K562 (cell line): ENCODE results near the gene IFI16. TPM values are rescaled to one million over a fixed set of nuclear protein-coding genes. Genes with fewer than 3 reads are reported as not detected.

ENCODE experiments used
- ATAC-seq: fragments of 200-7000 bp; cut with Tn5 transposase; 3 replicates; pipeline ENCODE4 v1.9.1; 2020; ENCODE audit warnings: moderate library complexity
- BruUV-seq: library from RNA; stranded (reverse); fragments of 400-500 nt; replicated peaks from 2 replicates; lab custom pipeline; 2021; lab: Mats Ljungman, UMichigan
- CTCF ChIA-PET: fragments of 300-600 bp; formaldehyde crosslinking; extraction: SDS; loops from one replicate; lab custom pipeline; 2021; ENCODE audit warnings: low intra/inter-chr PET ratio; lab: Yijun Ruan, JAX
- POLR2A ChIA-PET: fragments of 300-600, 350-650 bp; sonication (Branson Sonifier 250); formaldehyde crosslinking; extraction: SDS; loops from one replicate; lab custom pipeline; 2021; ENCODE audit warnings: antibody characterized with exemption, inconsistent platforms; lab: Yijun Ruan, JAX
- DNase-seq, 4 experiments: peaks; one replicate each; pipeline versions ENCODE4 v3.0.0 to v3.0.0-alpha.2; 2011 to 2018; ENCODE audit warnings: low spot score in 3 of 4, mixed read lengths in 3 of 4; ENCODE audit errors: extremely low read depth in 1 of 4
- FAIRE-seq: peaks from 2 replicates; lab custom pipeline; 2011; peaks lifted over from hg19 to GRCh38; lab: Jason Lieb, UNC
- H2AFZ ChIP-seq: 2 replicates; pipeline ENCODE4 v1.6.0; 2011; ENCODE audit warnings: low read depth, low read length, control low read depth, inconsistent platforms
- H3K27ac ChIP-seq: fragments of 200-600 bp; 3 replicates; pipeline ENCODE4 v1.8.0; 2011; ENCODE audit warnings: low read depth, mild to moderate bottlenecking, control low read depth, inconsistent platforms, low read length, moderate library complexity, mixed read lengths; ENCODE audit errors: extremely low read depth
- H3K27me3 ChIP-seq, 2 experiments: fragments of 300-600 bp in 1 of 2; 2 replicates in 1 of 2; 3 replicates in 1 of 2; pipeline versions ENCODE4 v1.6.0 to v1.8.0; 2011; ENCODE audit warnings: inconsistent platforms in 2 of 2, low read length in 2 of 2, mild to moderate bottlenecking in 1 of 2, mixed read lengths in 1 of 2, moderate library complexity in 1 of 2; ENCODE audit not compliant: control insufficient read depth in 2 of 2, insufficient read depth in 2 of 2
- H3K36me3 ChIP-seq: fragments of 300-600 bp; 3 replicates; pipeline ENCODE4 v1.8.0; 2011; ENCODE audit warnings: mild to moderate bottlenecking, low read length, inconsistent platforms; ENCODE audit not compliant: control insufficient read depth, insufficient read depth
- H3K4me1 ChIP-seq, 2 experiments: fragments of 200-600 bp in 1 of 2; replicated peaks in 1 of 2; 2 replicates in 1 of 2; 3 replicates in 1 of 2; pipeline versions ENCODE4 v1.5.1 to v1.8.0; 2011; ENCODE audit warnings: inconsistent platforms in 2 of 2, low read length in 2 of 2, mild to moderate bottlenecking in 1 of 2, mixed read lengths in 1 of 2, moderate library complexity in 1 of 2; ENCODE audit not compliant: control insufficient read depth in 2 of 2, insufficient read depth in 2 of 2
- H3K4me2 ChIP-seq: 2 replicates; pipeline ENCODE4 v1.6.1; 2011; ENCODE audit warnings: low read length, control low read depth, inconsistent platforms, mixed read lengths; ENCODE audit not compliant: insufficient read depth
- H3K4me3 ChIP-seq: fragments of 200-600 bp; sonication (generic), shearing (Covaris generic); 2 replicates; pipeline ENCODE4 v1.5.1; 2016; ENCODE audit warnings: control low read depth, inconsistent platforms
- H3K79me2 ChIP-seq: fragments of 200-600 bp; 3 replicates; pipeline ENCODE4 v1.8.0; 2011; ENCODE audit warnings: low read length, inconsistent platforms; ENCODE audit not compliant: control insufficient read depth, insufficient read depth
- H3K9ac ChIP-seq, 2 experiments: 2 replicates each; pipeline versions ENCODE4 v1.6.0 to v1.6.1; 2011; ENCODE audit warnings: low read depth in 2 of 2, low read length in 2 of 2, control low read depth in 1 of 2, inconsistent platforms in 1 of 2, mild to moderate bottlenecking in 1 of 2, mixed read lengths in 1 of 2; ENCODE audit not compliant: insufficient read depth in 1 of 2
- H3K9me1 ChIP-seq: one replicate; pipeline ENCODE4 v1.6.0; 2011; ENCODE audit warnings: inconsistent platforms, mild to moderate bottlenecking, low read length, moderate library complexity; ENCODE audit not compliant: control insufficient read depth, insufficient read depth
- H3K9me3 ChIP-seq: replicated peaks from 2 replicates; pipeline ENCODE4 v1.5.1; 2011; ENCODE audit warnings: low read depth, low read length, inconsistent platforms; ENCODE audit not compliant: control insufficient read depth, insufficient read depth
- H4K20me1 ChIP-seq: replicated peaks from 2 replicates; pipeline ENCODE4 v1.6.1; 2011; ENCODE audit warnings: low read length, inconsistent platforms, mixed read lengths; ENCODE audit not compliant: control insufficient read depth, insufficient read depth
- KAT2B ChIP-seq: IDR thresholded peaks from one replicate; pipeline ENCODE4 v1.6.1; 2012; ENCODE audit warnings: low read depth, mild to moderate bottlenecking, control low read depth, inconsistent platforms, low read length, moderate library complexity
- SREBF1 ChIP-seq: fragments of 150-350 bp; IDR thresholded peaks from 2 replicates; pipeline ENCODE4 v1.6.1; 2014; ENCODE audit warnings: antibody characterized with exemption, low read depth, low read length, borderline replicate concordance
- ZBTB34 ChIP-seq: fragments of 250-450 bp; sonication (Bioruptor Pico); IDR thresholded peaks from 2 replicates; pipeline ENCODE4 v1.8.0; 2021; ENCODE audit warnings: mild to moderate bottlenecking, moderate library complexity
- WGBS: fragments of 100-300 bp; shearing (Covaris generic); methylation state at CpG from one replicate; pipeline ENCODE4 v1.1.6; 2016; ENCODE audit warnings: low coverage, mixed read lengths; ENCODE audit not compliant: insufficient coverage; ENCODE audit errors: missing lambda C conversion rate; 5-methylcytosine and 5-hydroxymethylcytosine counted together
- in situ Hi-C: fragments of 300-500 bp; cut with MboI; formaldehyde crosslinking; loops from 4 replicates; pipeline ENCODE4 v1.15.0; 2018; ENCODE audit warnings: inconsistent platforms, mixed read lengths
- intact Hi-C: fragments of 100-400 bp; cut with micrococcal nuclease; formaldehyde crosslinking; loops from 2 replicates; pipeline ENCODE4 v1.14.2; 2022
- polyA plus RNA-seq, 8 experiments: library from polyadenylated mRNA; depleted of rRNA in 4 of 8; stranded (reverse) in 5 of 8; unstranded in 3 of 8; fragments of >200 nt; fragmentation: Nextera tagmentation in 2 of 8; fragmentation: Illumina TruSeq in 1 of 8; extraction: Ambion mirVana in 2 of 8; extraction: Trizol in 1 of 8; gene quantifications; 2 replicates each; pipeline versions ENCODE4 v1.2.1 to v1.2.3, GENCODE V29; 2011 to 2014; ENCODE audit warnings: inconsistent platforms in 1 of 8, missing spikeins in 1 of 8
- total RNA-seq, 7 experiments: library from RNA; depleted of rRNA in 6 of 7; stranded (reverse); fragments of >200 nt in 6 of 7; fragmentation: Illumina TruSeq in 2 of 7; extraction: Trizol in 2 of 7; gene quantifications; 2 replicates each; pipeline versions ENCODE4 v1.2.1 to v1.2.3, GENCODE V29; 2011 to 2021; ENCODE audit warnings: low replicate concordance in 1 of 7
- TF ChIP-seq, protein P1 (sequence below): sonication (generic); formaldehyde crosslinking; IDR thresholded peaks from 2 replicates; pipeline ENCODE4 v1.8.0; 2022; ENCODE audit warnings: missing genetic modification reagents, mild to moderate bottlenecking, moderate library complexity, borderline replicate concordance

IFI16 gene
- total and polyA plus RNA-seq, 9 of the 15 experiments (the other 6 are each of a cell fraction or from before 2014, with no cell fraction given), result 0.70 to 2.8 (median 1.6) TPM

DNA sequence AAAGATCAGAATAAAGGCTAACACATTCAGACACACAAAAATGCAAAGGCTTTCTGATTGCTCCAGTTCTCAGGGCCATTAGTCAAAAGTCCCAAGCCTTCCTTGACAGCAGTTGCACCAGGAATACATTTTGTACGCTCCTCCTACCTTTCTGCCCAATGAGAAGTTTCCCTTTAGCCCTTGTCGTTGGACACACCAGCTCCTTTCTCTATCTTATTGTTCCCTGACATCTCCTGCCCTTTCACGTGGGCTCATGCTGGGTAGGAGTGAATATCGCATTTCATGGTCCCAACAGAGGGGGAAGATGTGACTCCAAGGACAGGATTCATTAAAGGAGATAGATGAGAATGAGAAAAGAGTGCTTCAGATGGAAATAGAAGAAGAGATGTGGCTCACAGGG, 33.5 kb upstream of the IFI16 start:
- no peak overlapping the region for H3K4me3 ChIP-seq
- FAIRE-seq (no peak), DNase-seq (no peak), ATAC-seq (no peak)
- H2AFZ ChIP-seq, result no peak overlapping the region
- H3K9me3 ChIP-seq, result no peaks in the 10 kb centered on the region
- ChIA-PET CTCF (no interaction called here), POLR2A (no interaction called here)
- no peak overlapping the region for H3K4me2 ChIP-seq
- in situ Hi-C loops, result no loop called here
- H3K79me2 ChIP-seq, result no peaks in the 10 kb centered on the region
- H3K4me1 ChIP-seq, result no peaks in the 10 kb centered on the region
- WGBS, result 2% methylated on average over 4 of the region's 4 CpGs
- no peaks in the 10 kb centered on the region for H3K9me1 ChIP-seq
- H3K27me3 ChIP-seq, result no peaks in the 10 kb centered on the region
- no peaks in the 10 kb centered on the region for H4K20me1 ChIP-seq
- BruUV-seq, result no TSS peak
- no peak overlapping the region for H3K9ac ChIP-seq
- H3K36me3 ChIP-seq, result no peaks in the 10 kb centered on the region
- no peak overlapping the region for H3K27ac ChIP-seq
- intact Hi-C loops, result no loop called here
- TF ChIP-seq, protein P1, sequence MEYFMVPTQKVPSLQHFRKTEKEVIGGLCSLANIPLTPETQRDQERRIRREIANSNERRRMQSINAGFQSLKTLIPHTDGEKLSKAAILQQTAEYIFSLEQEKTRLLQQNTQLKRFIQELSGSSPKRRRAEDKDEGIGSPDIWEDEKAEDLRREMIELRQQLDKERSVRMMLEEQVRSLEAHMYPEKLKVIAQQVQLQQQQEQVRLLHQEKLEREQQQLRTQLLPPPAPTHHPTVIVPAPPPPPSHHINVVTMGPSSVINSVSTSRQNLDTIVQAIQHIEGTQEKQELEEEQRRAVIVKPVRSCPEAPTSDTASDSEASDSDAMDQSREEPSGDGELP (CRISPR knock-in tag), result no peak
- TF ChIP-seq SREBF1 (no peak), KAT2B (no peak), ZBTB34 (CRISPR knock-in tag) (no peak)
- TF ChIP-seq, all 486 proteins: peak for 0
